A375 (cell line): ENCODE data around the gene ALKBH3. TPM values are rescaled to one million over a fixed set of nuclear protein-coding genes. Genes with fewer than 3 reads are reported as not detected.

ENCODE experiments used
- total RNA-seq: library from RNA; depleted of rRNA; stranded (reverse); fragments of >200 nt; shearing (Covaris generic); gene quantifications from 2 replicates; pipeline ENCODE4 v1.2.3, GENCODE V29; 2014; rRNA removed

Gene ALKBH3
- total RNA-seq, result 47.5 and 53.0 TPM in 2 replicates

GRCh38 chr11:43880640-43881159 lies at the start of gene ALKBH3:
TSS of gene ALKBH3 (plus strand) at chr11:43880831. CDS start at chr11:43882653, 1,822 bp downstream.

Other genes starting within 250 kb of the ALKBH3 start
- 58.1 and 71.5 TPM in 2 replicates for gene HSD17B12, start 200.1 kb upstream of the ALKBH3 start, total RNA-seq
- gene C11orf96, start 61.8 kb downstream of the ALKBH3 start, total RNA-seq, result 4.8 and 7.3 TPM in 2 replicates
- not detected in 2 replicates for gene ACCSL, start 167.2 kb downstream of the ALKBH3 start, total RNA-seq
- 16.4 and 19.2 TPM in 2 replicates for gene ACCS, start 185.4 kb downstream of the ALKBH3 start, total RNA-seq
- gene EXT2, start 214.8 kb downstream of the ALKBH3 start, total RNA-seq, result 101 and 109 TPM in 2 replicates